ENCODE measurements around the gene CEP89.

The CEP89 gene

GRCh38 chr19:32831611-32832010 lies 140.1 kb downstream of the CEP89 start:
- DNase-seq: no peak

- DNase-seq: no peak
Measured at GRCh38 chr19:32830231-32831014, 141.3 kb downstream of the CEP89 start.

GRCh38 chr19:32829345-32829896 lies 142.3 kb downstream of the CEP89 start:
- peak; percentile 25 for DNase-seq

- no peak for DNase-seq
Measured at GRCh38 chr19:32828643-32829344, 143.0 kb downstream of the CEP89 start.

- DNase-seq: no peak
Measured at GRCh38 chr19:32828139-32828538, 143.6 kb downstream of the CEP89 start.

Measured in activated CD4-positive, alpha-beta T cell treated with anti-CD3 and anti-CD28 coated beads for 48 hours (primary cell).